Upper lobe of left lung (tissue), 6 donors: ENCODE data around the gene TRPM5. TPM values are rescaled to one million over a fixed set of nuclear protein-coding genes. Genes with fewer than 3 reads are reported as not detected.

Experiments
- ATAC-seq, 2 donors: fragments of 200-7000 bp; cut with Tn5 transposase; one replicate each; pipeline ENCODE4 v1.9.1; 2022; ENCODE audit warnings: mild to moderate bottlenecking in 2 of 2, moderate library complexity in 2 of 2; ENCODE audit not compliant: low FRiP score in 2 of 2
- DNase-seq, 2 donors: peaks; one replicate each; pipeline ENCODE4 v3.0.0-alpha.2; 2019 to 2020
- H3K27ac ChIP-seq, 4 donors: fragments of 200-600 bp; sonication (generic); one replicate each; pipeline ENCODE4 v1.5.1; 2016 to 2019
- H3K27me3 ChIP-seq, 4 donors: fragments of 200-600 bp; sonication (generic); one replicate each; pipeline ENCODE4 v1.5.1; 2017 to 2019
- H3K36me3 ChIP-seq, 4 donors: fragments of 200-600 bp; sonication (generic); one replicate each; pipeline ENCODE4 v1.5.1; 2016 to 2019
- H3K4me1 ChIP-seq, 4 donors: fragments of 200-600 bp; sonication (generic); one replicate each; pipeline ENCODE4 v1.5.1; 2018 to 2019
- H3K4me3 ChIP-seq, 4 donors: fragments of 200-600 bp; sonication (generic); one replicate each; pipeline ENCODE4 v1.5.1; 2017 to 2019; ENCODE audit warnings: mild to moderate bottlenecking in 2 of 4, moderate library complexity in 1 of 4
- H3K9me3 ChIP-seq, 4 donors: fragments of 200-600 bp; sonication (generic); one replicate each; pipeline ENCODE4 v1.5.1; 2018 to 2019
- EP300 ChIP-seq, 4 donors: sonication (generic); formaldehyde crosslinking; IDR thresholded peaks; one replicate each; pipeline ENCODE4 v1.5.1; 2017; ENCODE audit warnings: antibody characterized with exemption in 4 of 4, control low read depth in 2 of 4
- POLR2A ChIP-seq, 4 donors: fragments of 450-650 bp; IDR thresholded peaks; one replicate each; pipeline ENCODE4 v1.5.1; 2016 to 2017; ENCODE audit warnings: antibody characterized with exemption in 4 of 4, mild to moderate bottlenecking in 2 of 4
- POLR2AphosphoS5 ChIP-seq, 2 donors: sonication (generic); formaldehyde crosslinking; IDR thresholded peaks; one replicate each; pipeline ENCODE4 v1.5.1; 2017; ENCODE audit warnings: antibody characterized with exemption in 2 of 2
- WGBS, 2 donors: methylation state at CpG; one replicate each; pipeline ENCODE4 v1.1.5; 2017 to 2018; 5-methylcytosine and 5-hydroxymethylcytosine counted together
- total RNA-seq, 6 donors: library from RNA; depleted of rRNA in 4 of 6; stranded (reverse); fragments of >200 nt in 4 of 6; gene quantifications; one replicate each; pipeline versions ENCODE4 v1.1.0 to v1.2.1, GENCODE V29; 2016 to 2021
- TF ChIP-seq, protein P1 (sequence below), 6 experiments: fragments of 450-650 bp in 4 of 6; fragments of 200-600 bp in 2 of 6; sonication (generic) in 2 of 6; IDR thresholded peaks; one replicate each; pipeline ENCODE4 v1.5.1; 2016 to 2019; ENCODE audit warnings: antibody characterized with exemption in 6 of 6
- donor health status: DM: no; HTN: no; CAD: no; lungs with moderate emphysema.
- donor health status: DM: no; HTN: yes; CAD: no; lungs with severe emphysema.

Gene TRPM5, protein sequence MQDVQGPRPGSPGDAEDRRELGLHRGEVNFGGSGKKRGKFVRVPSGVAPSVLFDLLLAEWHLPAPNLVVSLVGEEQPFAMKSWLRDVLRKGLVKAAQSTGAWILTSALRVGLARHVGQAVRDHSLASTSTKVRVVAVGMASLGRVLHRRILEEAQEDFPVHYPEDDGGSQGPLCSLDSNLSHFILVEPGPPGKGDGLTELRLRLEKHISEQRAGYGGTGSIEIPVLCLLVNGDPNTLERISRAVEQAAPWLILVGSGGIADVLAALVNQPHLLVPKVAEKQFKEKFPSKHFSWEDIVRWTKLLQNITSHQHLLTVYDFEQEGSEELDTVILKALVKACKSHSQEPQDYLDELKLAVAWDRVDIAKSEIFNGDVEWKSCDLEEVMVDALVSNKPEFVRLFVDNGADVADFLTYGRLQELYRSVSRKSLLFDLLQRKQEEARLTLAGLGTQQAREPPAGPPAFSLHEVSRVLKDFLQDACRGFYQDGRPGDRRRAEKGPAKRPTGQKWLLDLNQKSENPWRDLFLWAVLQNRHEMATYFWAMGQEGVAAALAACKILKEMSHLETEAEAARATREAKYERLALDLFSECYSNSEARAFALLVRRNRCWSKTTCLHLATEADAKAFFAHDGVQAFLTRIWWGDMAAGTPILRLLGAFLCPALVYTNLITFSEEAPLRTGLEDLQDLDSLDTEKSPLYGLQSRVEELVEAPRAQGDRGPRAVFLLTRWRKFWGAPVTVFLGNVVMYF (N-terminal part only)
- not detected for total RNA-seq

DNA sequence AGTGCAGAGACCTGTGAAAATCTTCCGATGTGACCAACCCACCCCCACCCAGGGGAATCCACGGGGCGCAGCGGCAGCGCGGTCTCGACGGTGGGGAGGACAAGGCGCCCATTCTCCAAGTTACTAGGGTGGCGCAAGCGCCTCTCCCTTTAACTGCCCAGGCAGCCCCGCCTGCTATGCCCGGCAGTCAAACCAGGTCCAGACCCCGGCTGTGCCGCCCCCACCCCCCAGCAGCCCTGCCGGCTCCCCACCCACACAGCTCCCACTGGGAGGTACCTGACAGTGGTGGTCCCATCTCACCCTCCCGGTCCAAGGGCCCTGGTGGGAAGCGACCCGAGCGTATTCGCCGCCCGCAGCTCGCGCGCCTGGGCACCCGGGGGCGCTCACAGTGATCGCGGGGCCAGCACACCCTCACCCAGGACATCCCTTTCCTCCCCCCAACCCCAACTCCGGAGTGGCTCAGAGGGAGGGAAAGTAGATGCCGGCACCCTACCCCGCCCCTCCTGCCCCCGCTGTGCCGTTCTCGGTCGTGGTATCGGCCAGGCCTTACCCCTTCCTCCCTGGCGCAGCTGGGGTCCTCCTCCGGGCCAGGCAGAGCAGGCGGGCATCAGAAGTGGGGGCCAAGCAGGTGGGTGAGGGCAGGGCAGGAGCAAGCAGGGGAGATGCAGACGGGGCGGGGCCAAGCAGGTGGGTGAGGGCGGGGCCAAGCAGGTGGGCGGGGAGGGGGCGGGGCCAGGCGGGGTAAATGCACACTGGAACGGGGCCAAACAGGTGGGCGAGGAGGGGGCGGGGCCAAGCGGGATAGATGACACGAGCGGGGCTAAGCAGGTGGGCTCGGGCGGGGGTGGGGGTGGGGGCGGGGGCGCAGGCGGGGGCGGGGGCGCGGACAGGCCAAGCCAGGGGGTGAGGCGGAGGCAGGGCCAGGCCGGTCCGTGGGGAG, at the start of gene TRPM5:
TSS of gene TRPM5 (minus strand) at position 634 of the 940 bp plus-strand sequence. CDS start 21,478 bp downstream, outside the sequence.
- WGBS, 2 donors: 2 to 17% methylated on average over 8 to 42 of the region's 64 CpGs
- Histone ChIP-seq H3K4me1 (peaks cover 25 to 47% (median 31%) of the 10 kb centered on the region in 4 donors), H3K9me3 (no peaks in the 10 kb centered on the region), H3K36me3 (no peaks in the 10 kb centered on the region), H3K4me3 (peak within 1 kb of the TSS; percentile 20 to 62 (median 60)), H3K27ac (peak within 1 kb of the TSS; percentile 1 to 87 (median 76)), H3K27me3 (no peaks in the 10 kb centered on the region)
- peak; percentile 62 to 85 for DNase-seq
- ATAC-seq: peak; percentile 17 to 18
- TF ChIP-seq, protein P1, sequence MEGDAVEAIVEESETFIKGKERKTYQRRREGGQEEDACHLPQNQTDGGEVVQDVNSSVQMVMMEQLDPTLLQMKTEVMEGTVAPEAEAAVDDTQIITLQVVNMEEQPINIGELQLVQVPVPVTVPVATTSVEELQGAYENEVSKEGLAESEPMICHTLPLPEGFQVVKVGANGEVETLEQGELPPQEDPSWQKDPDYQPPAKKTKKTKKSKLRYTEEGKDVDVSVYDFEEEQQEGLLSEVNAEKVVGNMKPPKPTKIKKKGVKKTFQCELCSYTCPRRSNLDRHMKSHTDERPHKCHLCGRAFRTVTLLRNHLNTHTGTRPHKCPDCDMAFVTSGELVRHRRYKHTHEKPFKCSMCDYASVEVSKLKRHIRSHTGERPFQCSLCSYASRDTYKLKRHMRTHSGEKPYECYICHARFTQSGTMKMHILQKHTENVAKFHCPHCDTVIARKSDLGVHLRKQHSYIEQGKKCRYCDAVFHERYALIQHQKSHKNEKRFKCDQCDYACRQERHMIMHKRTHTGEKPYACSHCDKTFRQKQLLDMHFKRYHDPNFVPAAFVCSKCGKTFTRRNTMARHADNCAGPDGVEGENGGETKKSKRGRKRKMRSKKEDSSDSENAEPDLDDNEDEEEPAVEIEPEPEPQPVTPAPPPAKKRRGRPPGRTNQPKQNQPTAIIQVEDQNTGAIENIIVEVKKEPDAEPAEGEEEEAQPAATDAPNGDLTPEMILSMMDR (IDR thresholded peaks at IDR 0.05): no peak
- TF ChIP-seq EP300 (IDR thresholded peaks at IDR 0.05) (no peak), POLR2AphosphoS5 (IDR thresholded peaks at IDR 0.05) (no peak), POLR2A (IDR thresholded peaks at IDR 0.05) (no peak)

- Histone ChIP-seq H3K4me3 (no peak overlapping the region), H3K27ac (no peak overlapping the region), H3K27me3 (no peaks in the 10 kb centered on the region), H3K4me1 (no peaks in the 10 kb centered on the region), H3K36me3 (no peaks in the 10 kb centered on the region), H3K9me3 (peaks cover 12 to 24% (median 17%) of the 10 kb centered on the region in 4 donors)
- 40 to 49% methylated on average over 2 of the region's 2 CpGs for WGBS, 2 donors
- TF ChIP-seq EP300 (IDR thresholded peaks at IDR 0.05) (no peak), POLR2AphosphoS5 (IDR thresholded peaks at IDR 0.05) (no peak), POLR2A (IDR thresholded peaks at IDR 0.05) (no peak)
- TF ChIP-seq, protein P1 (IDR thresholded peaks at IDR 0.05): no peak
- no peak for ATAC-seq
- DNase-seq: no peak
These were observed 44.8 kb upstream of the TRPM5 start for GRCh38 chr11:2489083-2489482.

DNA sequence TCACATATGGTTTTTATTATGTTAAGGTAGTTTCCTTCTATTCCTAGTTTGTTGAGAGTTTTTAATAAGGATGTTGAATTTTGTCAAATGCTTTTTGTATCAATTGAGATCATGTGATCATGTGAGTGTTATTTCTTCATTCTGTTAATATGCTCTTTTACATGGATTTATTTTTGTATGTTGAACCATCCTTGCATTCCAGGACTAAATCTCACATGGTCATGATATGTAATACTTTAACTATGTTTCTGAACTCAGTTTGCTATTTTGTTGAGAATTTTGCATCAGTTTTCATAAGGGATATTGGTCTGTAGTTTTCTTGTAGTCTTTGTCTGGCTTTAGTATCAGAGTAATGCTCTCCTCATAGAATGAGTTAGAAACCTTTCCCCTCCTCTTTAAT, 43.7 kb upstream of the TRPM5 start:
- H3K27me3 ChIP-seq: no peaks in the 10 kb centered on the region
- H3K4me1 ChIP-seq: peaks cover 0 to 3% (median 0%) of the 10 kb centered on the region in 4 donors
- H3K36me3 ChIP-seq: no peaks in the 10 kb centered on the region
- TF ChIP-seq EP300 (IDR thresholded peaks at IDR 0.05) (no peak), POLR2A (IDR thresholded peaks at IDR 0.05) (no peak)
- DNase-seq: no peak
- H3K4me3 ChIP-seq: no peak overlapping the region
- H3K27ac ChIP-seq: no peak overlapping the region
- ATAC-seq: no peak
- H3K9me3 ChIP-seq: peaks cover 12 to 24% (median 17%) of the 10 kb centered on the region in 4 donors

DNA sequence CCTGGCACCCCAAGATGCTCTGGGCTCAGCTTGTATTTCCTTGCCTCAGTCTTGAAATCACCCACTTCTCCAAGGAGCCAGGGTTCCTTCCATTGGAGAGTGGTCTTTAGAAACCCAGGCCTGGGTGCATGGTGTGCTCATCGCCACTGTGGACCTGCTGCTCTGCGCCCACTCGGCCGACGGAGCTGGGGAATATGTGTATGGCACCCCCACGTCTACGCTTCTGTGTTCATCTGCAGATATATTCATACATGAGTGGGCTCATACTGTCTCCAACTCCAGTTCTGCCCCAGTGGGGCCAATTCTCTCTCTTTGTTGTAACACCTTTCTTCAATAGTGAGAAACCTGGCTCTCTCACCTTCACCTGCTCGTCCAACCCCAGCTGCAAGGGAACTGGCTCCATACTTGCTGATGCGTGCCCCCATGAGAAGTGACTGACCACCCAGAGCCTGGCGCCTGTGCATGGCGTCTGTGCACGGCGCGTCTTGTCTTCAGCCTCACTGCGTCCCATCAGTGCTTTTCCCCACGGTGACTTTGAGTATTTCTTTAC, 40.3 kb upstream of the TRPM5 start:
- DNase-seq (peak in 1 of 2 donors; percentile 39), ATAC-seq (peak in 1 of 2 donors; percentile 24)
- Histone ChIP-seq H3K27ac (no peak overlapping the region), H3K4me1 (peaks cover 0 to 9% (median 2%) of the 10 kb centered on the region in 4 donors), H3K9me3 (peaks cover 12 to 24% (median 20%) of the 10 kb centered on the region in 4 donors), H3K36me3 (no peaks in the 10 kb centered on the region), H3K27me3 (no peaks in the 10 kb centered on the region), H3K4me3 (no peak overlapping the region)
- TF ChIP-seq POLR2A (IDR thresholded peaks at IDR 0.05): no peak
- TF ChIP-seq, protein P1 (IDR thresholded peaks at IDR 0.05): no peak
- TF ChIP-seq POLR2AphosphoS5 (IDR thresholded peaks at IDR 0.05): no peak
- no peak for TF ChIP-seq EP300 (IDR thresholded peaks at IDR 0.05)
- 93 to 95% methylated on average over 15 to 16 of the region's 16 CpGs for WGBS, 2 donors
